ENCODE results near the gene NOS1. TPM values are rescaled to one million over a fixed set of nuclear protein-coding genes. Genes with fewer than 3 reads are reported as not detected.

The NOS1 gene
- total RNA-seq, 3 donors from 2014 or later, result under 0.01 to 0.16 TPM; not detected in 1

DNA sequence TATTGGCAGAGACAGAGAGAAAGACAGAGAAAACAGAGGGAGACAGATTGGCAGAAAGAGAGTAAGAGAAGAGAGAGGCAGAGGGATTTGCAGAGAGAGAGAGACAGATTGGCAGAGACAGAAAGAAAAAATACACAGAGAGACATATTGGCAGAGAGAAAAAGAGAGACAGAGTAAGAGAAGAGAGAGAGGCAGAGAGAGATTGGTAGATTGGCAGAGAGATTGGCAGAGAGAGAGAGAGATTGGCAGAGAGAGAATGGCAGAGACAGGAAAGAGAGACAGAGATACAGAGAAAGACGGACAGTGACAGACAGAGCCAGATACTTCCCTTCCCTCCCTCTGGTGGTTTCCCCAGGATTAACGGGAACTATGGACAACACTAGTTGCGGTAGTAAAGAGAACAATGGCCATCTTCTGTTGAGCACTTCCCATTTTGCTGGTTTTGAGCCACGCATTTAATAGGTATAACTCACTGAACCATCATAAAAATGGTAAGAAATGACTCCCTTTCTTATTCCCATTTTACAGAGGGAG is 2.6 kb upstream of the NOS1 start:
- H3K4me1 ChIP-seq, result no peaks in the 10 kb centered on the region
- H3K36me3 ChIP-seq, result no peaks in the 10 kb centered on the region
- TF ChIP-seq POLR2AphosphoS5 (IDR thresholded peaks at IDR 0.05) (no peak), POLR2A (IDR thresholded peaks at IDR 0.05) (no peak)
- TF ChIP-seq, protein P1, sequence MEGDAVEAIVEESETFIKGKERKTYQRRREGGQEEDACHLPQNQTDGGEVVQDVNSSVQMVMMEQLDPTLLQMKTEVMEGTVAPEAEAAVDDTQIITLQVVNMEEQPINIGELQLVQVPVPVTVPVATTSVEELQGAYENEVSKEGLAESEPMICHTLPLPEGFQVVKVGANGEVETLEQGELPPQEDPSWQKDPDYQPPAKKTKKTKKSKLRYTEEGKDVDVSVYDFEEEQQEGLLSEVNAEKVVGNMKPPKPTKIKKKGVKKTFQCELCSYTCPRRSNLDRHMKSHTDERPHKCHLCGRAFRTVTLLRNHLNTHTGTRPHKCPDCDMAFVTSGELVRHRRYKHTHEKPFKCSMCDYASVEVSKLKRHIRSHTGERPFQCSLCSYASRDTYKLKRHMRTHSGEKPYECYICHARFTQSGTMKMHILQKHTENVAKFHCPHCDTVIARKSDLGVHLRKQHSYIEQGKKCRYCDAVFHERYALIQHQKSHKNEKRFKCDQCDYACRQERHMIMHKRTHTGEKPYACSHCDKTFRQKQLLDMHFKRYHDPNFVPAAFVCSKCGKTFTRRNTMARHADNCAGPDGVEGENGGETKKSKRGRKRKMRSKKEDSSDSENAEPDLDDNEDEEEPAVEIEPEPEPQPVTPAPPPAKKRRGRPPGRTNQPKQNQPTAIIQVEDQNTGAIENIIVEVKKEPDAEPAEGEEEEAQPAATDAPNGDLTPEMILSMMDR (IDR thresholded peaks at IDR 0.05), result no peak
- no peak overlapping the region for H3K27ac ChIP-seq
- H3K9me3 ChIP-seq, result no peaks in the 10 kb centered on the region
- intact Hi-C loops (cut with DNase I; ENCODE audit: low total_unique reads), result loop anchor here (5.0 to 10.0 kb wide), 2 partner anchors 231 to 1748 kb away; no protein-coding TSS in a partner anchor
- peaks cover 0 to 73% of the 10 kb centered on the region in 2 donors for H3K27me3 ChIP-seq
- DNase-seq (ENCODE audit: low spot score in 2 of 2), result no peak
- H3K4me3 ChIP-seq, result no peak overlapping the region

DNA sequence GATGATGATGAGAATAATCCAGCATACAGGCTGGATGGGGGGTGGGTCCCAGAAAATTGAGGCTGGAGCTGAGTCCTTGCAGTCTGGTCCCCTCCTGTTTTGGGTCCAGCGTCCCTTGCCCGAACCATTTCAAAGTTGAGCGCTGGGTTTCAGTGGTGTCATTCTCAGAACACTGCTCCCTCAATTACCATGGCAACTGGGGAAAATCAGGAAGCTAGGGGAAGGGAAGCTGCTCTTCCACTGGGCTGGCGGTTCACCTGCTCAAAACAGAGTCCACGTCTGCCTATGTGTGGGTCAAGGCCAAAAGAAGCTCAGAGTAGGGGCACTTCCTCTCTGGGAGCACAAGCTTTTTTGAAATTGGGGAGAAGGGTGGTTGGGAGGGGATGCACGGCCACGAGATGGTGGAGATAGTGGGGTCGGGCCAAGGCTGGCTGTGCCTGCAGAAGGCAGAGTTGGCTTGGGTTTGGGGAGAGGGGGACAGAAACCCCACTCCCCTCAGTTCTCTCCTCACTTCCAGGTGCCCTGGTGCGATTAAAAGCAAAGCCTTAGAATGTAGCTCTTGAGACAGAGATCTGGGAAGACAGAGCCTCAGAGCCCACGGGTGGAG is 1.7 kb upstream of the NOS1 start:
- intact Hi-C loops (cut with DNase I; ENCODE audit: low total_unique reads), result loop anchor here (5.0 to 10.0 kb wide), 2 partner anchors 232 to 1749 kb away; no protein-coding TSS in a partner anchor
- Histone ChIP-seq H3K27me3 (peaks cover 0 to 82% of the 10 kb centered on the region in 2 donors), H3K9me3 (no peaks in the 10 kb centered on the region), H3K36me3 (no peaks in the 10 kb centered on the region), H3K4me1 (no peaks in the 10 kb centered on the region), H3K4me3 (no peak overlapping the region), H3K27ac (no peak overlapping the region)
- no peak for TF ChIP-seq POLR2AphosphoS5 (IDR thresholded peaks at IDR 0.05)
- TF ChIP-seq, protein P1 (IDR thresholded peaks at IDR 0.05), result no peak
- no peak for TF ChIP-seq POLR2A (IDR thresholded peaks at IDR 0.05)
- no peak for DNase-seq (ENCODE audit: low spot score in 2 of 2)

DNA sequence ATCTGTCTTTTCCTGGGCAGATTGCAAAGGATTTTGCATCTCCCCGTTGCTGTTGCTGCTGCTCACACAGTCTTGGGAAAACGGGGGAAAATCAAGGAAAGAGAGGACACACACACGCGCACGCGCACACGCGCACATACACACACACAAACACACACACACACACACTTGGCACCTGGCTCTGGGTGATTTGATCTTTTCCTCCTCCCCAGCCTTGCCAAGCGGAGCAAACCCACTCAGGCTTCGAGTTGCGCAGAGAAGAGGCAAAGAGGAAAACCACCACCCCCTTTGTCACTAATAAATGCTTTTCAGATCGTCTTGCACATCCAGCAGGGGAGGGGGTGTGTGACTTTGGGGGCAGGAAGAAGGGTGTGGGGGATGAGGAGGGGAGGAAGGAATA is 965 bp upstream of the NOS1 start:
- intact Hi-C loops (cut with DNase I; ENCODE audit: low total_unique reads), result loop anchor here (5.0 to 10.0 kb wide), 2 partner anchors 232 to 1750 kb away; no protein-coding TSS in a partner anchor
- Histone ChIP-seq H3K9me3 (no peaks in the 10 kb centered on the region), H3K4me3 (no peak overlapping the region), H3K4me1 (no peaks in the 10 kb centered on the region), H3K36me3 (no peaks in the 10 kb centered on the region), H3K27me3 (peaks cover 0 to 87% of the 10 kb centered on the region in 2 donors), H3K27ac (no peak overlapping the region)
- TF ChIP-seq POLR2AphosphoS5 (IDR thresholded peaks at IDR 0.05), result no peak
- no peak for TF ChIP-seq POLR2A (IDR thresholded peaks at IDR 0.05)
- TF ChIP-seq, protein P1 (IDR thresholded peaks at IDR 0.05), result no peak
- no peak for DNase-seq (ENCODE audit: low spot score in 2 of 2)

DNA sequence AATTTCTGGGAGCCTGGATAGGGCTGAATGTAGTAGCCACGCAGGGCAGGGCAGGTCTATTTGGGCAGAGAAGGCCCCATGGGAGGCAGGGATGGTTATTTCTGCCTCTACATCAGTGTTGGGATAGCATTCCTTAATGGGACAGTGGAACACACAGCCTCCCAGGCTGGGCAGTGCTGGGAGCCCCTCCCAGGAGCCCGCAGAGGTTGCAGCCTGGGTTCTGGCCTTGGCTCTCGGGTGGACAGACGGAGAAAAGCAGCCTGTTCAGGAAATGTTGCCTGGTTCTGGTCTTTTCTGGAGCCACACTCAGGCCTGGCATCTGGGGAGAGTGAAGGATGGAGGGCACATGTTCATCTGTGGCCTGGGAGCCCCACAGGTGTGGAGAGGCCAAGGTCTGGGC is 479 bp upstream of the NOS1 start:
- no peak for DNase-seq (ENCODE audit: low spot score in 2 of 2)
- TF ChIP-seq POLR2A (IDR thresholded peaks at IDR 0.05) (no peak), POLR2AphosphoS5 (IDR thresholded peaks at IDR 0.05) (no peak)
- TF ChIP-seq, protein P1 (IDR thresholded peaks at IDR 0.05), result no peak
- H3K27me3 ChIP-seq, result peaks cover 0 to 87% of the 10 kb centered on the region in 2 donors

More for the DNA sequence above, 479 bp upstream of the NOS1 start:
- no peak overlapping the region for H3K4me3 ChIP-seq
- H3K9me3 ChIP-seq, result no peaks in the 10 kb centered on the region
- intact Hi-C loops (cut with DNase I; ENCODE audit: low total_unique reads), result loop anchor here (5.0 to 10.0 kb wide), 2 partner anchors 233 to 1750 kb away; no protein-coding TSS in a partner anchor
- no peaks in the 10 kb centered on the region for H3K36me3 ChIP-seq
- H3K27ac ChIP-seq, result no peak overlapping the region
- H3K4me1 ChIP-seq, result no peaks in the 10 kb centered on the region

All from breast epithelium (tissue), 4 donors.